BLaER1 treated with 17β-estradiol and CSF1 and Interleukin-3, amounts not matched to agents 10 nM and 100 nM (cell line): ENCODE measurements around the gene NOTCH1.

Experiments used
- H3K27ac ChIP-seq, 11 experiments: shearing (Covaris generic); formaldehyde crosslinking; 2 replicates each; pipeline ENCODE4 v1.8.1; 2022
- H3K27me3 ChIP-seq, 11 experiments: shearing (Covaris generic); formaldehyde crosslinking; 2 replicates each; pipeline ENCODE4 v1.8.1; 2022
- H3K36me3 ChIP-seq, 11 experiments: shearing (Covaris generic); formaldehyde crosslinking; 2 replicates each; pipeline ENCODE4 v1.8.1; 2022
- H3K4me1 ChIP-seq, 10 experiments: shearing (Covaris generic); formaldehyde crosslinking; 2 replicates each; pipeline ENCODE4 v1.8.1; 2022
- H3K4me2 ChIP-seq, 11 experiments: shearing (Covaris generic); formaldehyde crosslinking; 2 replicates each; pipeline ENCODE4 v1.8.1; 2022
- H3K4me3 ChIP-seq, 10 experiments: shearing (Covaris generic); formaldehyde crosslinking; 2 replicates each; pipeline ENCODE4 v1.8.1; 2022
- H3K9ac ChIP-seq, 11 experiments: shearing (Covaris generic); formaldehyde crosslinking; 2 replicates each; pipeline ENCODE4 v1.8.1; 2022
- H3K9me3 ChIP-seq, 11 experiments: shearing (Covaris generic); formaldehyde crosslinking; replicated peaks in 1 of 11; 2 replicates each; pipeline ENCODE4 v1.8.1; 2022
- H4K20me1 ChIP-seq, 11 experiments: shearing (Covaris generic); formaldehyde crosslinking; 2 replicates each; pipeline ENCODE4 v1.8.1; 2022
- Cebpa-rat ChIP-seq, 11 experiments: shearing (Covaris generic); IDR thresholded peaks; 2 replicates each; pipeline ENCODE4 v1.8.1; 2022

Gene NOTCH1

DNA sequence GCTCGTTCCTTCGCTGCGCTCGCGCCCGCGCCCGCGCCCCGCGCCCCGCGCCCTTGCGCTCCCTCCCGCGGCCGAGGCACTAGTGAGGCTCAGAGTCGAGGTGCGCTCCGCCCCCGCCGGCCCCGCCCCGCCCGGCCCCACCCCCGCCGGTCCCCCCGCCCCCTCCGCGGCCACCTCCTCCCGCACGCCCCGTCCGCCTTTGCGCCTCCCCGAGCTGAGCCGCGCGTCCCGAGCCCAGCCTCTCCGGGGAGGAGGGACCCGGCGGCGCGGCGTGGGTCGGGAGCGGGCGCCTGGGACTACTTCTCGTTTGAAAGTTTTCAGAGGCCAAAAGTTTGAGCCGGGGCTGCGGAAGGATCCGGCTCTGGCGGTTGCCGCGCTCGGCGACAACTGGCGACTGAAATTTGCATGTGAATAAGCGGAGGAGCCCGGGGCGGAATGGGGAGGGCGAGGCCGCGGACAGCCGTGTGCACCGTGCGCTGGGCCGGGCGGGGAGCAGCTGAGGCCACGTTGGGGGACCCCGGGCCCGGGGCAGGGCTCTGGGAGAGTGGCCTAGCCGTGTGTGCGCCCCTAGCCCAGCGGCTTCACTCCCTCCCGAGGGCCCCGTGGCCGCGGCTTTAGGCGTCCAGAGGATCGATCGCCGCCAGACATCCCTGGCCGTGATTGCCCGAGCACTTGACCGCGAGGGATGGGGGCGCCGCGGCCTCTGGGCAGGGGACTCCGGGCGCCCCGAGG is at the start of gene NOTCH1:
Gene NOTCH1, minus strand, starts transcription at position 84 of the 732 bp plus-strand sequence. CDS start 262 bp downstream, outside the sequence.
- no peak for TF ChIP-seq Cebpa-rat (IDR thresholded peaks at IDR 0.05)
- Histone ChIP-seq H3K9me3 (no peaks in the 10 kb centered on the region), H3K27ac (peak within 1 kb of the TSS; percentile 86 to 98 (median 93)), H3K4me1 (peaks cover 73 to 82% (median 78%) of the 10 kb centered on the region in 10 experiments), H4K20me1 (peaks cover 34 to 45% (median 40%) of the 10 kb centered on the region in 11 experiments), H3K4me2 (peak within 1 kb of the TSS; percentile 94 to 100 (median 100)), H3K9ac (peak within 1 kb of the TSS; percentile 83 to 97 (median 91)), H3K4me3 (peak within 1 kb of the TSS; percentile 85 to 98 (median 89)), H3K27me3 (no peaks in the 10 kb centered on the region), H3K36me3 (peaks cover 14 to 28% (median 26%) of the 10 kb centered on the region in 11 experiments; a peak in 21 of 22 replicates)

DNA sequence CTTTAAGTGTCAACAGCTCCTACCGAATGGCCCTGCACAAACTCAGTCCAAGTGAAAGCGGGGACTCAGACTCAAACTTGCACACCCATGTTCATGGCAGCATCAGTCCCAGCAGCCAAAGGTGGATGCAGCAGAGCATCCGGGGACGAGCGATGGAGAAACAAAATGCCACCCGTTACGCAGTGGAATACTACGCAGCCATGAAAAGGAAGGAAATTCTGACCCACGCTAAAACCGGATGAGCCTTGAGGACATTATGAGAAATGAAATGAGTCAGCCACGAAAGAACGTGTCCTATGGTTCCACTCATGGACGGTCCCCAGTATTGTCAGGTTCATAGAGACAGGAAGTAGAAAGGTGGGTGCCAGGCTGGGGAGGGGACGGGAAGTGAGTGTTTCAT is 48.6 kb upstream of the NOTCH1 start:
- H3K27me3 ChIP-seq, result peaks cover 0 to 8% (median 0%) of the 10 kb centered on the region in 11 experiments; a peak in 7 of 22 replicates
- H3K4me3 ChIP-seq, result no peak overlapping the region
- no peak overlapping the region for H3K27ac ChIP-seq
- H3K36me3 ChIP-seq, result no peaks in the 10 kb centered on the region
- H3K4me2 ChIP-seq, result peak overlapping the region in 1 of 11 experiments; percentile 53; a peak in 1 of 22 replicates
- TF ChIP-seq Cebpa-rat (IDR thresholded peaks at IDR 0.05), result no peak
- H4K20me1 ChIP-seq, result no peaks in the 10 kb centered on the region; a peak in 1 of 22 replicates
- no peak overlapping the region for H3K9ac ChIP-seq
- H3K9me3 ChIP-seq, result 0 out of 22 replicates have a peak, but pooled peaks cover 0 to 7% (median 0%) of the 10 kb centered on the region in 11 experiments
- H3K4me1 ChIP-seq, result peaks cover 40 to 81% (median 74%) of the 10 kb centered on the region in 10 experiments

DNA sequence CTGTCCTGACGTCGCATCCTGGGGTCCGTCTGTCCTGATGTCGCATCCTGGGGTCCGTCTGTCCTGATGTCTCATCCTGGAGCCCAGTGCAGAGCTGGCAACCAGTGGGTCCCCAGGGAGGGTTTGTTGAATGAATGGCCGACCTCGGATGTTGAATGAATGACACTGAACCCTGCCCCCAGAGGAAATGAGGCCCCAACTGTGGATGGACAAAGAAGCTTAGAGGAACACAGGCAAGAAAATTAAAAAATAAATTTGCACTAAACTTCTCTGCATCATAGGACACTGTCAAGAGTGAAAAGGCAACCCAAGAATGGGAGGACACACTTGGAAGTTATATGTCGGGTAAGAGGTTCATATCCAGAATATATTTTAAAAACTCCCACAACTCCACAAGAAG is 47.7 kb upstream of the NOTCH1 start:
- H3K9ac ChIP-seq, result no peak overlapping the region
- no peak overlapping the region for H3K4me3 ChIP-seq
- no peaks in the 10 kb centered on the region for H3K27me3 ChIP-seq
- no peaks in the 10 kb centered on the region for H3K36me3 ChIP-seq
- H3K9me3 ChIP-seq, result 0 out of 22 replicates have a peak, but pooled peaks cover 0 to 7% (median 0%) of the 10 kb centered on the region in 11 experiments
- peaks cover 39 to 81% (median 74%) of the 10 kb centered on the region in 10 experiments for H3K4me1 ChIP-seq
- H3K4me2 ChIP-seq, result no peak overlapping the region
- no peak overlapping the region for H3K27ac ChIP-seq
- H4K20me1 ChIP-seq, result no peaks in the 10 kb centered on the region
- TF ChIP-seq Cebpa-rat (IDR thresholded peaks at IDR 0.05), result no peak

DNA sequence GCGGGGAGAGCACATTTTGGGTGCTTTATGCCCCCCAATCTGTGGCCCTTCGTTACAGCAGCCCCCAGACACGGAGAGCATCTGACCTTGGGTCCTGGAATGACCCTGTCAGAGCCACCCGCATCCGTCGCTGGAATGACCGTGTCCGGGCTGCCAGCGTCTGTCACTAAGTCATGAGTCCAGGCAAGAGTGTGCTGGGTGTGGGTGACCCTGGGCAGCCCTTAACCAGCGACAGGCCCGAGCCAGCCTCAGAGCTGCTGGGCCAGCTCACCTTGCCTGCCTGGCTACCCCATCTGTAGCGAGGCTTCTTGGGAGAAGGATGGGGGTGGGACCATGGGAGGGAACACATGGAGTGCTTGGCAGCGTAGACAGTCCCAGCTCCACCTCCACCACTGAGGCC is 46.8 kb upstream of the NOTCH1 start:
- Histone ChIP-seq H3K9ac (no peak overlapping the region), H3K4me2 (peak overlapping the region in 5 of 11 experiments; percentile 5 to 99 (median 98); a peak in 4 of 22 replicates), H3K27me3 (no peaks in the 10 kb centered on the region), H4K20me1 (0 out of 22 replicates have a peak, but pooled peaks cover 0 to under 1% (median 0%) of the 10 kb centered on the region in 11 experiments), H3K27ac (no peak overlapping the region), H3K4me1 (peaks cover 48 to 81% (median 74%) of the 10 kb centered on the region in 10 experiments), H3K36me3 (no peaks in the 10 kb centered on the region), H3K4me3 (no peak overlapping the region), H3K9me3 (0 out of 22 replicates have a peak, but pooled peaks cover 0 to 7% (median 0%) of the 10 kb centered on the region in 11 experiments)
- TF ChIP-seq Cebpa-rat (IDR thresholded peaks at IDR 0.05), result no peak

DNA sequence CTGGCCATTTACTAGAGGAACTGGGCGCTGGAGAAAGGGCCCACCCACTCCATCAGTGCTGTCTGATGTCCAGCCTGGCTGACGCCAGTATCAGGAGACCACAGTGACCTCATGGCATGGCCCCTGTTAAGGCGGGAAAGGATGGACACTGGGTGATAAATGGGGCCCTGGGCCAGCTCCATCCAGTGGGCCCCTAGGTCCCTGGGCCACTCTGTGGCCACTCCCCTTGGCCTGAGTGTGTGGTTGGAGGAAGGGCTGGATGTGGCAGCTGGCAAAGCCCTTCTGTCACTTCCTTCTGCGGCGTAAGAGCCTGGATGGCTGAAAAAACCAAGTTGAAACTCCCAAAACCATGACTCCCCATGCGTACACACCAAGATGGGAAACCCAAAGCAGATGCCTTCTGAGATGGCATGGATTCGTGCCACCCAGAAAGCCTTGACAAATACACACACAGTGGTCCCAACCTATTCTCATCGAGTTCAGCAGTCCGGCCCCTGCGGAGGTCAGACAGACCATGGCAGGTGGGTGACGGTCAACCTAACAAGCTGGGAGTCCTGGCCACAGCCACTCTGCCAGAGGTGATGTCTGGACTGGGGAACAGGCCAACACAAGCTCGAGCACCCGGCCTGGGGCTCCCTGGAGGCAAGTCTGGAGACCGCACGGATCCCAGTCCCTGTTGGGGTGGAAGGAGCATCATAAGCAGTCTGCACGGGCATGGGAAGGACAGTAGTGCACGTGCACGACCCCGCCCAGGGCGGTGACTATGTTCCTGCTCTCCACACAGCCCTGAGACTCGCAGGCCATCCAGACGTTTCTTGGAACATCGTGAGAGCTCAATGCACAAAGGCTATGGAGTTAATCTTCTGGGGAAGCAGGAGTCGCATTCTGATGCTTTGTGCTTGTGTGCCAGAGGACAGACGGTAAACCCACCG is 45.2 kb upstream of the NOTCH1 start:
- peaks cover 64 to 82% (median 78%) of the 10 kb centered on the region in 10 experiments for H3K4me1 ChIP-seq
- no peak for TF ChIP-seq Cebpa-rat (IDR thresholded peaks at IDR 0.05)
- H3K27me3 ChIP-seq, result peaks cover 0 to 7% (median 0%) of the 10 kb centered on the region in 11 experiments; a peak in 4 of 22 replicates
- H4K20me1 ChIP-seq, result peaks cover 0 to 10% (median 0%) of the 10 kb centered on the region in 11 experiments; a peak in 3 of 22 replicates
- no peaks in the 10 kb centered on the region for H3K36me3 ChIP-seq
- H3K9me3 ChIP-seq, result 0 out of 22 replicates have a peak, but pooled peaks cover 0 to 7% (median 0%) of the 10 kb centered on the region in 11 experiments
- peak overlapping the region; percentile 71 to 99 (median 98) for H3K4me2 ChIP-seq
- no peak overlapping the region for H3K4me3 ChIP-seq
- 0 out of 22 replicates have a peak overlapping the region, but pooled peaks of 2 of the 11 experiments have one; percentile 15 to 17 for H3K27ac ChIP-seq
- H3K9ac ChIP-seq, result peak overlapping the region in 1 of 11 experiments; percentile 8; a peak in 1 of 22 replicates

DNA sequence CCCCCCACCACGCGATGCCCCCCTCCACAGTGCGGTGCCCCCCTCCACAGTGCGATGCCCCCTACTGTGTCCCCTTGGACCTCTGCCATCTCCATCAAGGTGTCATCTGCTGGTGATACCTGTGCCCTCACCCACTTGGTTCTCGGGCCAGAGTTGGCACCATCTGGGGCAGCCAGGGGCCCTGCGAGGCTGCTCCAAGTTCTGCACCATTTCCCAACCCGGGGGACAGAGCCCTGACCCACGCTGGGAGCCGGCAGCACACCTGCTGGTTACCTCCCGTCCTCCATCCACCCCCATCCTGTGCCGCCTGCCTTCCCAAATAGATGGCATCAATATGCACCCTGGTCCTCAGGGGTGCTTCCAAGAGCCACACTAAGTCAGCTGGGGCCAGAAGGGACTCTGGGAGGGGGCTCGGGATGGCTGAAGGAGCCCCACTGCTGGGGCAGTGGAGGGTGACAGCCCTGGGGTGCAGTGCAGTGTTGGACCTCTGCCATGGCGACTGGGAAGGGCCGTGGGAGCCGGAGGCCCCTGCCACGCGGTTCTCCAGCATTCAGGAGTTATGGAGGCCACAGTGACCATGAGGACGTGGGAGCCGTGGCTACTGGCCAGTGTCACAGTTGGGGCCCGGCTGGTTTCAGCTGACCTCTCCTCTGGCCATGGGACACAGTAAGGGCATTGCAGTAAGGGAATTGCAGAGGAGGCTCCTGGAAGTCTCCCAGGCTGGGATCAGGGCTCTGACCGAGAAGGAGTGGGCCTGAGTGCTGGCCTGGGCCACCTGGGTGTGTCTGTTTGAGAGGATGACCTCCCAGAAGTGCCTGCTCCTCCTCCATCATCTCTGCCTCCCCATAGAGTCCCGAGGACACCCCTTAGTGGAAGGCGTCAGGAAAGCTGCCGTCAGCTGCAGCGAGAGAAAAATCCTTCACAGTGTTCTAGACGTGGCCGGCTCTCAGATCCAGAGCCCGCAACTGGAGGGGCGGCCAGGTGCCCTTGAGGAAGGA is 44.2 kb upstream of the NOTCH1 start:
- H3K4me2 ChIP-seq, result peak overlapping the region; percentile 71 to 99 (median 98)
- no peak overlapping the region for H3K4me3 ChIP-seq
- TF ChIP-seq Cebpa-rat (IDR thresholded peaks at IDR 0.05), result no peak
- peaks cover 0 to 17% (median 0%) of the 10 kb centered on the region in 11 experiments; a peak in 7 of 22 replicates for H3K27me3 ChIP-seq
- peaks cover 66 to 82% (median 79%) of the 10 kb centered on the region in 10 experiments for H3K4me1 ChIP-seq
- H3K27ac ChIP-seq, result peak overlapping the region in 2 of 11 experiments; percentile 15 to 38; a peak in 1 of 22 replicates
- peak overlapping the region in 2 of 11 experiments; percentile 19 to 27; a peak in 2 of 22 replicates for H3K9ac ChIP-seq
- H3K9me3 ChIP-seq, result 0 out of 22 replicates have a peak, but pooled peaks cover 0 to 7% (median 0%) of the 10 kb centered on the region in 11 experiments
- no peaks in the 10 kb centered on the region for H3K36me3 ChIP-seq
- peaks cover 0 to 16% (median 0%) of the 10 kb centered on the region in 11 experiments; a peak in 4 of 22 replicates for H4K20me1 ChIP-seq

DNA sequence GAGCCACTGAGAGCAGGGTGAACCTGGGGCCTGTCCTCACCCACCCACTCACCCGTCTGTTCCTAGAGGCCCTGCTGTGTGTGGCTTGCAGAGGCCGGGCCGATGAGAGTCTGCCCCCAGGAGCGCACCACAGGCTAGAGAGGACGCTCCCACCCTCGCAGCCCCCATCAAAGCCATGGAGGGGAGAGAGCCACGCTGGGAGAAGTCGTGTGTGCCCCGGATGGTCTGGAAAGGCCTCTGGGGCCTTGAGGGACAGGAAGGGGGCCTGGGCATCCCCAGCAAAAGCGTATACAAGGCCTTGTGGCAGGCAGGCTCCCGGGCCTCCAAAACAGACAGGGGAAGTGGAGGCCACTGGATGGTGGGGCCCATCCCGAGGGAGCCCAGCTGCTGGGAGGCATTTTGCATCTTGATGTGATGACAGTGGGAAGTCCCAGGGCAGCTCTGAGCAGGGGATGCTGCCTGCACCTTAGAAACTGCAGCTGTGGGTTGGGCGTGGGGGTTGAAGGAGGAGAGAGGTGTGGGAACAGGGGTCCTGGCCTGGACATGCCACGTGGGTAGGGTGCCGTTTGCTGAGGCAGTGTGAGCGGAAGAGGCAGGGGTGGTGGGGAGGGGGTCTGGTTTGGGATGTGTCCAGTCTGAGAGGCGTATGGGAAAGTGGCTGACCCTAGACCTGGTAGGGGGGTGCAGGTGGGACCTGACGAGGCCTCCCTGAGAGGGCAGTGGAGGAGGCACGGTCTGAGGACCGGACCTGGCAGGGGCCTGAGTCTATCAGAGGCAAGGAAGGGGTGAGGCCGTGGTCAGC is 43.0 kb upstream of the NOTCH1 start:
- H3K27ac ChIP-seq, result peak overlapping the region; percentile 32 to 90 (median 78); a peak in 21 of 22 replicates
- H3K4me1 ChIP-seq, result peaks cover 75 to 91% (median 88%) of the 10 kb centered on the region in 10 experiments
- H3K4me2 ChIP-seq, result peak overlapping the region; percentile 77 to 99 (median 98)
- no peaks in the 10 kb centered on the region for H3K36me3 ChIP-seq
- H3K4me3 ChIP-seq, result peak overlapping the region in 9 of 10 experiments; percentile 8 to 60 (median 36); a peak in 12 of 20 replicates
- peak overlapping the region in 10 of 11 experiments; percentile 27 to 80 (median 69); a peak in 19 of 22 replicates for H3K9ac ChIP-seq
- H3K9me3 ChIP-seq, result 0 out of 22 replicates have a peak, but pooled peaks cover 0 to 7% (median 0%) of the 10 kb centered on the region in 11 experiments
- no peak for TF ChIP-seq Cebpa-rat (IDR thresholded peaks at IDR 0.05)
- peaks cover 0 to 27% (median 12%) of the 10 kb centered on the region in 11 experiments; a peak in 9 of 22 replicates for H4K20me1 ChIP-seq
- H3K27me3 ChIP-seq, result peaks cover 0 to 29% (median 0%) of the 10 kb centered on the region in 11 experiments; a peak in 7 of 22 replicates
